KBM-7 (cell line): ENCODE measurements around the gene HOMER1.
"Not testable (repeated sequence)": the region's sequence is repeated elsewhere in the genome, so short reads cannot be mapped to it uniquely, and the experiment has no call there.

Source experiments
- DNase-seq: peaks from one replicate; pipeline ENCODE4 v3.0.0-alpha.2; 2015
- in situ Hi-C: fragments of 300-500 bp; cut with MboI; formaldehyde crosslinking; loops from 2 replicates; pipeline ENCODE4 v1.14.3; 2020; ENCODE audit warnings: low sequenced_read_pairs, low pct_unique_long_range_greater_than_20kb, mixed read lengths

Gene HOMER1

DNA sequence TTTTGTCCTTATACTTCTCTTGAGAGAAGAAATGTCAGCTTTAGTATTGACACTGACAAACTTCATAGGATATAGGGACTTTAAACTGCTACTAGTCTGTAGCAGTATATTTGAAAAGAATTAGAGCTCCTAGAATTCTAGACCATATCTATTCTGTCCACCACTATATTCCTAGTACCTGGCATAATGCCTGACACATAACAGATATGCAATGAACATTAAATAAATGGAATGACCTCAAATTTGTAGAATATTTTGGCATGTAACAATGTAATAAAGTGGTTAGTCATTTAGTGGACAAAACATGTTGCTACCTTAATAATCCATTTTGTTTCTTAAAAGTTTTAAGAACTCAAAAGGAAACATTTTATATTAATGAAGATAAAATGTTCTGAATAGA lies 57.5 kb downstream of the HOMER1 start:
- DNase-seq, result no peak
- in situ Hi-C loops, result loop anchor here (25.0 kb wide), 2 partner anchors 319 to 444 kb away; no protein-coding TSS in a partner anchor

DNA sequence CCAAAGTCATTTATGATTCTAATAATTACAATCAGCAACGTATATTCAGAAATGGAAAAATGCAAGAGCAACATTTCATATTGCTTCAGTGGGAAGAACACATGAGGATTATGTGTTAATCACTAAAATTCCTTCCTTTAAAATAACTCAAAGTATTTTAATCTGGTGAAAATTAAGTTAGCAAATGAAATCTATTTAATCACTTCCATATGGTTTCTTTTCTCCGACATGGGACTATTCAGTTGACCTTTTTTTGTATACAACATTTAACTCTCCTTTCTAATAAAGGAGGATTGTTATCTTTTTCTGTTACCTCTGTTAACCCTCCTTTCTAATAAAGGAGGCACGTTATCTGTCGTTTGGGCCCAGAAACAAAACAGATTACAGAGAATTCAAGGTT lies 59.9 kb downstream of the HOMER1 start:
- in situ Hi-C loops, result loop anchor here (25.0 kb wide), 2 partner anchors 317 to 442 kb away; no protein-coding TSS in a partner anchor

DNA sequence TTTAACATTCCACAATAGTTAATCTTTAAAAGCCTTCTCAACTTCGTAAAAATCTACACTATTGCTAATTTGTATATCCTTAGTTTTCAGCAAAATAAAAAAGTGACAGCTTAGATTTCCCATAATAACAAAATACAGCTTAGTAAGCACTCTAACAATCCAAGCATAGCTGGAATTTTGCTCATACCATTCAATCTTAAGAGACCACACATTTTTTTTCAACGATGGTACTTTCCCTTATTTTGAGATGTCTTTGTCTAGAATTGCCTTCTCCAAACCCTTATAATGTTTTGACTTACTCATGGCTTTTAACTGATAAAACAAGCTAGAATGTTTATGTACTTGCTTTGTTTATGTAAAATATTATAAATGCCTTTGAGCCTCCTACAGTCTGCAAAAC lies 65.6 kb downstream of the HOMER1 start:
- in situ Hi-C loops, result no loop called here
- DNase-seq, result no peak

More for the DNA sequence above, 59.9 kb downstream of the HOMER1 start:
- no peak for DNase-seq

DNA sequence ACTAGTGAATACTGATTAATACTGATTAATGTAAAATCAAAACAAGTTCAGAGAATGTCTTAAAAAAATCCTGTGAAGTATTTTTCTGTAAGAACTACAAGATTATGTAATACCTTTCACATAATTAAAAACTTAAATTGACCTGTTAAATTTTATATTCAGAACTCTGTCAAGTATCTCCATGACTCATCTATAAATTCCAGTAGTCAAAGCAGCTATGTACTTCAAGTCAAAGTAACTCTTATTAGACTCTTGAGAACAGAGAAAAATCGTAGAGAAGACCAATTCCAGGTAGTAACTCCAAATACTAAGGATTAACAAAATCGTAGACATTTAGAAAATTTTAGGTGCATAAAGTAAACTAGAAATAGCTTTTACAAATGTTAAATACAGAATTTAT lies 77.1 kb downstream of the HOMER1 start:
- no peak for DNase-seq
- in situ Hi-C loops, result no loop called here

DNA sequence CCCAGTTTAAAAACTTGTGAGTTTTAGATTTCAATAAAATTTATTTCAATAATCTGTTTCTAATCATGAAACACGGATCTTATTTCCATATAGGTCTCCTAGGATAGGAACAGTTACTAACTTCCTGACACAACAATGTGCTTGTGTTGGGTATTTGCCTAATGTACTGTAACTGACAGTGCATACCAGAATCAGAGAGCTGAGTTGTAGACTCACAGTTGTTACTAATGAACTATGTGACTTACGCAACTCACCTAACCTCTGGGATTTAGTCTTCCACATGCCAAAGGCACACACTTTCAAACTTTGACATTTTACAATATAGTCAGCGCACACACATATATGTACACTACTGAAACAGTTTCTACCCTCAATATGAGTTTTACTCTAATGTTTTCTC lies 77.7 kb downstream of the HOMER1 start:
- no peak for DNase-seq
- in situ Hi-C loops, result no loop called here

DNA sequence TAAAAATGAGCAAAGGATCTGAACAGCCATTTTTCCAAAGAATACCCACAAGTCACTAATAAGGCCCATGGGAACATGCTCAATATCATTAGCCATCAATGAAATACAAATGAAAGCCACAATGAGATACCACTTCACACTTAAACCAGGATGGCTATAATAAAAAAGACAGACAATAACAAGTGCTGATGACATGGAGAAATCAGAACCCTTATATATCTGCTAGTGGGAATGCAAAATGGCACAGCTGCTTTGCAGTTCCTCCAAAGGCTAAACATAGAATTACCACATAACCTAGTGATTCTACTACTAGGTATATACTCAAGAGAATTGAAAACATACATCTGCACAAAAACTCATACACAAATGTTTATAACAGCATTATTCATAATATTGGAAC lies 83.7 kb downstream of the HOMER1 start:
- in situ Hi-C loops, result no loop called here
- no peak for DNase-seq

DNA sequence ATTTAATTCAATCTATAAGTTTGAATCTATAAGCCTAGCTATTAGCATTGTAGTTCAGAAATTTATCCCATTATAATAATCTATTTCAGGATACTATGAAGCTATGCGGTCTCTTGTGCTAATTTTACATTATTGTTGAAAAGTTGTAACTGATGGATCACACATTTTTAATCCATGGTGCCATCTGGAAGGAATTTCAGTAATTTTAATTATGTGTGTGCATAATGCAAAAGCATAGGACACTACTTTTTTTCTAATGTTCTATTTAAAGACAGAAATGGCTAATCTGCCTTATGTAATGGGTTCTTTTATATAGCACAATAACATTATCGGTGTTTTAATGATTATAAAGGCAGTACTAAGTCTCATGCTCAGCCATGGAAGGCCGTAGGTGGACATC lies 90.6 kb downstream of the HOMER1 start:
- no peak for DNase-seq
- in situ Hi-C loops, result no loop called here

DNA sequence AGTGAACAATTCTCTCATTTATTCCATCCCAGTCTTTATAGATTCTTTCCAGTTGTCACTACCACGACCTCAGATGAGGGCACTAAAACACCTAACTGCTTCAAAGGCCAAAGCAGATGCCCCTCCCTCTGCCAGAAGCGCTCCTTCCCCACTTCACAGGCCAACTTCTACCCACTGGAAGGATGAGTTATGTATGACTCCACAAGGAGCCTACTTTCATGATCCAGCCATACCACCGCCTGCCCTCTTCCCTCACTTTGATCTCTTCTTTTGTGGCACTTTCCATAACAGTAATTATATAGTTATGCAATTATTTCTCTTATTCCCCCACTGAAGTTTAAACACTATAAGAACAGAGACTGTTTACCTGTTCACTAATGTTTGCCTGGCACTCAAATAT lies 93.7 kb downstream of the HOMER1 start:
- in situ Hi-C loops, result no loop called here

DNA sequence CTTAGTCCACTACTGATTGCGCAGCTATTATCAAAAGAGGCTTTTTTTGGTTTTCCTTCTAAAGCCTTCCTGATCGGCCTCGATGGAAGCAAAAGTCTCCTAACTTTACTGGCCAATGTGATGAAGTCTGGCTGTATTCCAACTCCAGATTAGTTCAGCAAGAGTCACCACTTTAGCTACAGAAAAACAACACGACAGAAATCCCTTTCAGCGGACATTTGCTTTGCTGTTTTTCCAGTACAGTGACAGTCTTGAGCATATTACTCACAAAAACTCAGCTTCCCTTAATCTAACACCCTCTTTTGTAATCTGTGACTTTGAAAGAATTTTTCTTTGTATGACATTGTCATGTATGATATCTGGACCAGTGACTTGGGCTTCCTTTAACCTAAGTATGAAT lies 95.7 kb downstream of the HOMER1 start:
- in situ Hi-C loops, result no loop called here
- no peak for DNase-seq

More for the DNA sequence above, 93.7 kb downstream of the HOMER1 start:
- no peak for DNase-seq

DNA sequence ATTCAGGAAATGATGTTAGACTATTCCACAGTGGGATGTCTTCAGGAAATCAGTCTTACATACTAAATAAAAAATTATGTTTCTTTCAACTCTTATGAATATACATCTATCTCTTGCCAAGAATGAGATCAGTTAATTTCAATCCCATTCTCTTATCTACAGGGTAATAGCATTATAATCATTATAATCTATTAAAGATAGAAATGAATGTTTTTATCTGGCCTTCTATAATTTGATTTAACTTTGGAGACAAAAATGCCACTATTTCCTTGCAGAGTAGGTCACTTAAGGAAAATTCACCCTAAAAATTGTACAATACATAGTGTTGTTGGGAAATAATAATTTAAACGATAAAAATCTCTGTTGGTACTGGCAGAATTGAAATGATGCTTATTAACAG lies 96.4 kb downstream of the HOMER1 start:
- in situ Hi-C loops, result no loop called here
- DNase-seq, result no peak

DNA sequence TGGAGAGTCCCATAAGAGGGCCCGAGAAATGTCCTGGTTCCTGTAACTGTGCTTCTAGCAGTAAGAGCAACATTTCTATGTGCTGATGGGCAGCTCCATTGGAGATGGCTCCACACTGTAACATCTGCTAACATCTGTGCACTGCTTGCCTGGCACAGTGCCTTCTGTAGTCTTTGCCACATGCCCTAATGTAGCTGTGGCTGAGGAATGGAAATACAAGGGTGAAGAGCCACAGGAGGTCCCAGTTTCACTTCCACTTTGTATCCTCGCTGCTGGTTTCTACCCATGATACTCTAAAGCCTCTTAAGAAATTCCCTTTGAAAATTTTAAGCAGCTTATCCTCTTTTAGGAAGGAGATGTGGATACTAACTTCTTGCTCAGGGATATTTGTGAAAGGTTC lies 97.4 kb downstream of the HOMER1 start:
- in situ Hi-C loops, result no loop called here
- DNase-seq, result peak; percentile 62

DNA sequence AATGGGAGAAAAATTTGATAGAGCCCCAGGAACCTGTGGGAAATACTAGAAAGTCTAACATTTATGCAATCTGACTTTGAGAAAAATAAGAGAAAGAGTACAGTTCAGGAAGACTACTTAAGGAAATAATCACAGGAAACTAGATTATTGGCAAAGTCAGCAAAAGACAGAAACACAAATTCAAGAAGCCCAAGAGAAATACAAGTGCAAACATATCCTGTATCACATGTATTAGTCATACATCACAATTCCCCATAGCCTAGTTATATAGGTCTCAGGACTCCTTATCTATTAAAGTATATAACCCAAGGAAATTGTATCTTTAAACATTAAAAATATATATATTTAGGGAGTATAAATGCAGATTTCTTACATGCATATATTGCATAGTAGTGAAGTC lies 100.8 kb downstream of the HOMER1 start:
- no peak for DNase-seq
- in situ Hi-C loops, result no loop called here

DNA sequence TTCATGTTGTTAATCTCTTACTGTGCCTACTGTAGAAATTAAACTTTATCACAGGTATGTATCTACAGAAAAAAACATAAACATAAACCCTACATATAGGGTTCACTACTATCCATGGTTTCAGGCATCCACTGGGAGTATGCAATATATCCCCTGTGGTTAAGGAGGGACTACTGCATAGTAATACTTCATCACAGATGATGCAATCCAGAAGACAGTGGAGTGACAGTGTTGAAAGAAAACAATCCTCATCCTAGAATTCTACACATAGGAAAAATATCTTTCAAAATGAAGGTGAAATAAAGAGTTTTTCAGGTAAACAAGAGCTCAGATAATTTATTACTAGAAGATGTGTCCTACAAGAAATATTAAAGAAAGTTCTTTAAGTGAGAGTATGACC lies 105.9 kb downstream of the HOMER1 start:
- no peak for DNase-seq
- in situ Hi-C loops, result no loop called here

DNA sequence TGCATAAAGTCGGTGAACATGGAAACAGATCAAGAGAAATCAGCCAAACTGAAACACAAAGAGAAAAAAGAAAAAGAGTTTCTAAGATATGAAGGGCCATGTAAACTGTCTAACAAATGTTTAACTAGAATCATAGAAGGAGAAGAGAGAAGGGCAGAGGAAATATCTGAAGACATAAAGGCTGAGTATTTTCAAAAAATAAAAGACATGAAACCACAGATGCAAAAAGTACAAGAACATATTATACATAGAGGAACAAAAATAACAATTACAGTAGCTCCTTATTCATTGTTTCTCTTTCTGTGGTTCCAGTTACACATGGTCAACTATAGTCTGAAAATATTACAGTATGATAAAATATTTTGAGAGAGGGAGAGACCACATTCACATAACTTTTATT lies 106.3 kb downstream of the HOMER1 start:
- in situ Hi-C loops, result no loop called here
- DNase-seq, result no peak

DNA sequence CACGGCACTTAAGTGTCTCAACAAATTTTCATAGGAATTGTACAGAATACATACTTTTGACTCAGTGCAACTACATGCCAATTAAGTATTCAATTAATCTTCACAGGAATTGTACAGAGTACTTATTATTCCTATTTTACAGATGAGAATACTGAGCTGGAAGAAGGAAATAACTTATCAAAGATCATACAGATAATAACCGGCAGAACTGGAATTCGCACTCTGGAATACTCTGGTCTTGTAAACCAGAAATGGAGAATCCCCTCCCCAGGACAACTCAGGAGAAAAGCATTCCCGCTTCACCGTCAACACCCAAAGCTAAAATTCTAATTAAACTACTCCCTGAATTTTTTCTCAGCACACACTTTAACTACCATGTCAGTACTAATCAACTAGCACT lies 112.7 kb downstream of the HOMER1 start:
- in situ Hi-C loops, result no loop called here
- no peak for DNase-seq

DNA sequence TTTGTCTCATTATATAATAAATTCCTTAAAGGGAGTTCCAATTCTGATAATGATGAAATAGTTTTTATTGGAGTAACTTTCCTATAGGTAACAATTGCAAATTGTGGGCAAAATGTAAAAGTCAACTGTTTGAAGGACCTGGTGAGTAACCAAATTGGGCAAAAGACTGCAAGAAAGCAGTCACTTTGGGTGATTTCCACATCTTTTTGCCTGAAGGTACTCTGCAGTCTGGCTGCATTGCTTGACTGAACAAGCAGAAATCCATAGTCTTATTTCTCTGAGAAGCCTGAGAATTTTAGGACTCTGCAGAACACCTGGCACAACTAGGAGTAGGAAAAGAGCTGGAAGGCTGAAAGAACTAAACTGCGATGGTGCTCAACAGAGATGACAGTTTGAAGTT lies 114.9 kb downstream of the HOMER1 start:
- in situ Hi-C loops, result no loop called here
- DNase-seq, result no peak

DNA sequence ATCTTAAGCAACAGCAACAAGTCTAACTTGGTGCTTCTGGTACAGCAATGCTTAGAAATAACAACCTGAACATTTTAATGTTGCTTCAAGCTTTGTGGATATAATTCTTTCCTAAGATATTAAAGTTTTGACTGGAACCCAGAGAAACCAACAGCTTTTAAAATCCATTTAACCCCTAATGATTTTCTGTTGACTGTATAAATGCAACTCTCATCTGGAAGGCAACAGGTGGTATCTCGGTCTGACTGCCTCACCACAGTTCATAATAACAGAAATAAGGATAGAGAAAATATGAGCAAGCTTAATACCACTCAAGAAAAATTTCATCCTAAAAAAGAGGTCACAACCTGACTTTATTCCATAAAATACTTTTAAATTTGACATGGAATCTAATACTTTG lies 116.9 kb downstream of the HOMER1 start:
- in situ Hi-C loops, result no loop called here
- no peak for DNase-seq

DNA sequence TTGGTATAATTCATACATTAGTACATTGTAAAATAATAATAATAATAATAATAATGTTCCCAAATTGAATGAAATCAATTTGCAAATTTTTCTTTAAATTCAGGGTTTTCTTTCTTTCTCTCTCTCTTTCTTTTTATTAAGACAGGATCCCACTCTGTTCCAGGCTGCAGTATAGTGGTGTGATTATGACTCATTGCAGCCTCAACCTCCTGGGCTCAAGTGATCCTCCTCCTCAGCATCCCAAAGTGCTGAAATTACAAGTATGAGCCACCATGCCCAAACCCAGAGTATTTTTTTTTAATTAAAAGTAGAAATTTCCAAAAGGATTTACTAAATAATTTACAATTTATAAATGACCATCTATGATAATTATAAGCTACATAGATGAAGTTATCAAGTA lies 117.7 kb downstream of the HOMER1 start:
- DNase-seq, result no peak
- in situ Hi-C loops, result no loop called here

DNA sequence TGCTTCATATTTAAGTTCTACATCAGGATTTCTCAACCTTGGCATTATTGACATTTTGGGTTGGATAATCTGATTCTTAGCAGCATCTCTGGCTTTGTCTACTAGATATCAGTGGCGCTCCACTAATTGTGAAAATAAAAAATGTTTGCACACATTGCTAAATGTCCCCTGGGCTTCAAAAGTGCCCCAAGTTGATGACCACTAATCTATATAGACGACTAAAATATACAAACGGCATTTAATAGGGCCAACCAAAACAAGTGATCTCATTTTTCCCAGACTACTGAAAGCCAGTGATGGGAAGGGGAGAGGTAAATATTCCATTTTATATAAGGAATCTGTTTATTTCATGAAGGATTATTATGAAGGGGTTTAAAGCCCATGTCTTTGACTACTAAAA lies 118.6 kb downstream of the HOMER1 start:
- in situ Hi-C loops, result no loop called here

DNA sequence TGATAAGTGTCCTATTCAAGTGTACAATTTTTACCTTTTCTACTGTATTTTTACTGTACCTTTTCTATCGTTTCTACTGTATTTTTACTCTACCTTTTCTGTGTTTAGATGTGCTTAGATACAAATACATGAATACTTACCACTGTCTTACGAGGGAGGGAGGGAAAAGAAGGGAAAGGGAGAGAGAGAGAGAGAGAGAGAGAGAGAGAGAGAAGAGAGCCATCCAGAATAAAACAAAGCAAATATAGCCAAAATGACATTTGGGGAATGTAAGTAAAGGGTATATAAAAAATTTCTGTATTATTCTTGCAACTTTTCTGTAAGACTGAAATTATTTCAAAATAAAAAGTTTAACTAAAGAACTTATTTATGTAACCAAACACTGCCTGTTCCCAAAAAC lies 121.2 kb downstream of the HOMER1 start:
- no peak for DNase-seq
- in situ Hi-C loops, result no loop called here

More for the DNA sequence above, 118.6 kb downstream of the HOMER1 start:
- DNase-seq, result no peak

DNA sequence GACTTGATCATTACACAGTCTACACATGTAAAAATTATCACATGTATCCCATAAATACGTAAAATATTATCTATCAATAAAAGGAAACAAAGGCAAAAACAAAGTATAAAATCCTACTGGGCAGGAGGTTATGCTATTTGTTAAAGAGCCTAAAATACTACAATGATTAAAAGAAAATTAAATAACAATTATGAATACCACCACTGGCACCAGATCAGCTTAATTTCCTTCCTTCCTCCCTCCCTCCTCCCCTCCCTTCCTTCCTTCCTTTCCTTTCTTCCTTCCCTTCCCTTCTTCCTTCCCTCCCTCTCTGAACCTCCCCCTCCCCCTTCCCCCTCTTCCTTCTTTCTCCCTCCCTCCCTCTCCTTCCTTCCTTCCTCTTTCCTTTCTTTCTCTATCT lies 127.3 kb downstream of the HOMER1 start:
- in situ Hi-C loops, result no loop called here

DNA sequence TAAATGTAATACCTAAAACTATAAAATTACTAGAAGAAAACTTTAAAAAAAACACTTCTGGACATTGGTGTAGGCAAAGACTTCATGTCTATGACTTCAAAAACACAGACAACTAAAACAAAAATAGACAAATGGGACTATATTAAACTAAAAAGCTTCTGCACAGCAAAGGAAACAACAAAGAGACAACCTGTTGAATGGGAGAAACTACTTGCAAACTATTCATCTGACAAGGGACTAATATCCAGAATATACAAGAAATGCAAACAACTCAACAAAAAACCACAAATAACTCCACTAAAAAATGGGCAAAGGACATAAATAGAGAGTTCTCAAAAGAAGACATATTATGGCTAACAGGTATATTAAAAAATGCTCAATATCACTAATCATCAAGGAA lies 128.8 kb downstream of the HOMER1 start:
- DNase-seq, in situ Hi-C loops: not testable (repeated sequence)

More for the DNA sequence above, 127.3 kb downstream of the HOMER1 start:
- DNase-seq, result no peak
